ENCODE data around the gene ADNP. TPM values are rescaled to one million over a fixed set of nuclear protein-coding genes. Genes with fewer than 3 reads are reported as not detected.

ADNP gene
- total and polyA plus RNA-seq, 7 donors = 12.0 to 52.6 (median 41.5) TPM

- Histone ChIP-seq H3K36me3 (peaks cover 0 to 41% (median 14%) of the 10 kb centered on the region in 4 donors), H3K27me3 (no peaks in the 10 kb centered on the region), H3K27ac (peak overlapping the region in 3 of 4 donors; percentile 95 to 98 (median 95)), H3K4me3 (no peak overlapping the region), H3K4me1 (peaks cover 0 to 25% (median 25%) of the 10 kb centered on the region in 4 donors), H3K9me3 (no peaks in the 10 kb centered on the region)
- DNase-seq = no peak
- intact Hi-C loops (cut with DNase I) = no loop called here
- 64 to 73% methylated on average over 1 of the region's 1 CpG for WGBS, 2 donors
- no peak for TF ChIP-seq POLR2AphosphoS5 (IDR thresholded peaks at IDR 0.05)
- no peak for TF ChIP-seq CTCF (IDR thresholded peaks at IDR 0.05)
- no peak for TF ChIP-seq POLR2A (IDR thresholded peaks at IDR 0.05)
- no peak for TF ChIP-seq EP300 (IDR thresholded peaks at IDR 0.05)
Measured at GRCh38 chr20:50932691-50933280, 1.5 kb upstream of the ADNP start.

GRCh38 chr20:50932016-50932485 is 814 bp upstream of the ADNP start:
- 46 to 69% methylated on average over 6 of the region's 6 CpGs for WGBS, 2 donors

GRCh38 chr20:50930976-50931305 is 296 bp downstream of the ADNP start:
- TF ChIP-seq CTCF (IDR thresholded peaks at IDR 0.05) (no peak), EP300 (IDR thresholded peaks at IDR 0.05) (no peak), POLR2A (IDR thresholded peaks at IDR 0.05) (no peak), POLR2AphosphoS5 (IDR thresholded peaks at IDR 0.05) (no peak)
- Histone ChIP-seq H3K36me3 (peaks cover 0 to 29% (median 13%) of the 10 kb centered on the region in 4 donors), H3K4me3 (peak overlapping the region; percentile 72 to 89 (median 84)), H3K4me1 (peaks cover 0 to 44% (median 28%) of the 10 kb centered on the region in 4 donors), H3K27me3 (no peaks in the 10 kb centered on the region), H3K27ac (peak overlapping the region; percentile 95 to 98 (median 96)), H3K9me3 (no peaks in the 10 kb centered on the region)
- WGBS, 2 donors = 1% methylated on average over 38 to 44 of the region's 45 CpGs
- DNase-seq = no peak
- intact Hi-C loops (cut with DNase I) = loop anchor here (1.0 to 2.0 kb wide), 3 partner anchors 27 to 137 kb away; partner anchors contain the start of genes DPM1 and MOCS3

More at GRCh38 chr20:50932016-50932485, 814 bp upstream of the ADNP start:
- TF ChIP-seq POLR2A (IDR thresholded peaks at IDR 0.05) (no peak), POLR2AphosphoS5 (IDR thresholded peaks at IDR 0.05) (no peak), CTCF (IDR thresholded peaks at IDR 0.05) (no peak), EP300 (IDR thresholded peaks at IDR 0.05) (no peak)
- H3K36me3 ChIP-seq = peaks cover 0 to 40% (median 14%) of the 10 kb centered on the region in 4 donors
- peaks cover 0 to 33% (median 25%) of the 10 kb centered on the region in 4 donors for H3K4me1 ChIP-seq
- peak overlapping the region; percentile 72 to 89 (median 84) for H3K4me3 ChIP-seq
- intact Hi-C loops (cut with DNase I) = no loop called here
- no peak for DNase-seq
- no peaks in the 10 kb centered on the region for H3K9me3 ChIP-seq
- H3K27ac ChIP-seq = peak overlapping the region; percentile 95 to 98 (median 96)
- no peaks in the 10 kb centered on the region for H3K27me3 ChIP-seq

- intact Hi-C loops (cut with DNase I) = loop anchor here (2.0 kb wide), 1 partner anchor 112 kb away; no protein-coding TSS in a partner anchor
- no peak for TF ChIP-seq EP300 (IDR thresholded peaks at IDR 0.05)
- TF ChIP-seq POLR2AphosphoS5 (IDR thresholded peaks at IDR 0.05) = no peak
- TF ChIP-seq POLR2A (IDR thresholded peaks at IDR 0.05) = no peak
- no peak for TF ChIP-seq CTCF (IDR thresholded peaks at IDR 0.05)
Measured at GRCh38 chr20:50930139-50930975, 880 bp downstream of the ADNP start.

More at GRCh38 chr20:50930139-50930975, 880 bp downstream of the ADNP start:
- no peaks in the 10 kb centered on the region for H3K27me3 ChIP-seq
- peak overlapping the region; percentile 95 to 98 (median 96) for H3K27ac ChIP-seq
- peak overlapping the region; percentile 79 to 89 (median 84) for H3K4me3 ChIP-seq
- H3K9me3 ChIP-seq = no peaks in the 10 kb centered on the region
- peaks cover 0 to 50% (median 33%) of the 10 kb centered on the region in 4 donors for H3K4me1 ChIP-seq
- H3K36me3 ChIP-seq = peaks cover 0 to 24% (median 8%) of the 10 kb centered on the region in 4 donors
- no peak for DNase-seq
- 0 to 1% methylated on average over 79 of the region's 79 CpGs for WGBS, 2 donors

All from sigmoid colon (tissue), 7 donors.